NCI-H510A (cell line): ENCODE results near the gene LRRC37B.
"Not testable (repeated sequence)": the region's sequence is repeated elsewhere in the genome, so short reads cannot be mapped to it uniquely, and the experiment has no call there.

Experiments
- DNase-seq: peaks from one replicate; lab custom pipeline; 2025; lab: John Stamatoyannopoulos, UW

LRRC37B gene

GRCh38 chr17:32041306-32041875 lies 34.2 kb downstream of the LRRC37B start:
- DNase-seq, result not testable (repeated sequence)

GRCh38 chr17:32042266-32042665 lies 35.1 kb downstream of the LRRC37B start:
- not testable (repeated sequence) for DNase-seq

- not testable (repeated sequence) for DNase-seq
These were observed 38.4 kb downstream of the LRRC37B start for GRCh38 chr17:32045611-32046010.

- DNase-seq, result not testable (repeated sequence)
These were observed 40.5 kb downstream of the LRRC37B start for GRCh38 chr17:32047663-32048062.

- not testable (repeated sequence) for DNase-seq
These were observed 47.8 kb downstream of the LRRC37B start for GRCh38 chr17:32054985-32055384.

- not testable (repeated sequence) for DNase-seq
These were observed 48.2 kb downstream of the LRRC37B start for GRCh38 chr17:32055425-32055824.

GRCh38 chr17:32056500-32056899 lies 49.3 kb downstream of the LRRC37B start:
- DNase-seq, result not testable (repeated sequence)

- DNase-seq, result not testable (repeated sequence)
These were observed 50.4 kb downstream of the LRRC37B start for GRCh38 chr17:32057460-32058105.

GRCh38 chr17:32060695-32061094 lies 53.5 kb downstream of the LRRC37B start:
- DNase-seq, result not testable (repeated sequence)

GRCh38 chr17:32061840-32062239 lies 54.7 kb downstream of the LRRC37B start:
- not testable (repeated sequence) for DNase-seq

GRCh38 chr17:32064091-32064490 lies 56.9 kb downstream of the LRRC37B start:
- DNase-seq, result not testable (repeated sequence)

- DNase-seq, result not testable (repeated sequence)
These were observed 59.0 kb downstream of the LRRC37B start for GRCh38 chr17:32066123-32066680.

GRCh38 chr17:32066863-32067642 lies 59.9 kb downstream of the LRRC37B start:
- not testable (repeated sequence) for DNase-seq

- not testable (repeated sequence) for DNase-seq
These were observed 61.9 kb downstream of the LRRC37B start for GRCh38 chr17:32069067-32069466.

- not testable (repeated sequence) for DNase-seq
These were observed 64.8 kb downstream of the LRRC37B start for GRCh38 chr17:32071961-32072360.

GRCh38 chr17:32073131-32073530 lies 65.9 kb downstream of the LRRC37B start:
- not testable (repeated sequence) for DNase-seq

GRCh38 chr17:32079753-32080152 lies 72.6 kb downstream of the LRRC37B start:
- DNase-seq, result not testable (repeated sequence)

- DNase-seq, result not testable (repeated sequence)
These were observed 76.4 kb downstream of the LRRC37B start for GRCh38 chr17:32083550-32083979.

GRCh38 chr17:32084003-32084941 lies 77.1 kb downstream of the LRRC37B start:
- DNase-seq, result peak; percentile 53

- not testable (repeated sequence) for DNase-seq
These were observed 78.0 kb downstream of the LRRC37B start for GRCh38 chr17:32084942-32085829.
